GM12878 (cell line): ENCODE results near the gene DACH1.

Experiments
- CBX3 ChIP-seq: fragments of 200-600 bp; sonication (generic); IDR thresholded peaks from 2 replicates; pipeline ENCODE4 v1.6.1; 2016; ENCODE audit warnings: low read depth, borderline replicate concordance
- CEBPB ChIP-seq, 2 experiments: fragments of 150-350 bp in 1 of 2; IDR thresholded peaks; 2 replicates each; pipeline ENCODE4 v1.6.1; 2012 to 2014; ENCODE audit warnings: low read depth in 2 of 2, low read length in 2 of 2, borderline replicate concordance in 1 of 2, inconsistent platforms in 1 of 2
- CREB1 ChIP-seq: IDR thresholded peaks from 2 replicates; pipeline ENCODE4 v1.6.1; 2012; ENCODE audit warnings: low read depth, mild to moderate bottlenecking, inconsistent platforms
- CTCF ChIP-seq, 3 experiments: IDR thresholded peaks in 2 of 3; conservative IDR thresholded peaks in 1 of 3; 2 replicates each; pipeline ENCODE4 v1.5.1; 2011; ENCODE audit warnings: low read depth in 3 of 3, low read length in 3 of 3, mild to moderate bottlenecking in 3 of 3, control low read depth in 2 of 3, moderate library complexity in 2 of 3, inconsistent platforms in 1 of 3, mixed read lengths in 1 of 3; ENCODE audit not compliant: control insufficient read depth in 2 of 3, insufficient read depth in 1 of 3; ENCODE audit errors: extremely low read depth in 1 of 3
- EP300 ChIP-seq, 2 experiments: fragments of 150-350 bp in 1 of 2; IDR thresholded peaks; 2 replicates each; pipeline ENCODE4 v1.6.1; 2011 to 2012; ENCODE audit warnings: low read depth in 2 of 2, low read length in 2 of 2, borderline replicate concordance in 1 of 2, improper control_type of control experiment in 1 of 2, inconsistent platforms in 1 of 2; ENCODE audit not compliant: control insufficient read depth in 1 of 2
- POLR2A ChIP-seq: IDR thresholded peaks from 2 replicates; pipeline ENCODE4 v1.6.1; 2011; ENCODE audit warnings: low read depth, mild to moderate bottlenecking, low read length
- ZNF274 ChIP-seq: IDR thresholded peaks from one replicate; pipeline ENCODE4 v1.8.0; 2011; ENCODE audit not compliant: insufficient read length, insufficient read depth
- TF ChIP-seq, protein P1 (sequence below): fragments of 450-650 bp; IDR thresholded peaks from 2 replicates; pipeline ENCODE4 v1.6.1; 2014; ENCODE audit warnings: mild to moderate bottlenecking

DNA sequence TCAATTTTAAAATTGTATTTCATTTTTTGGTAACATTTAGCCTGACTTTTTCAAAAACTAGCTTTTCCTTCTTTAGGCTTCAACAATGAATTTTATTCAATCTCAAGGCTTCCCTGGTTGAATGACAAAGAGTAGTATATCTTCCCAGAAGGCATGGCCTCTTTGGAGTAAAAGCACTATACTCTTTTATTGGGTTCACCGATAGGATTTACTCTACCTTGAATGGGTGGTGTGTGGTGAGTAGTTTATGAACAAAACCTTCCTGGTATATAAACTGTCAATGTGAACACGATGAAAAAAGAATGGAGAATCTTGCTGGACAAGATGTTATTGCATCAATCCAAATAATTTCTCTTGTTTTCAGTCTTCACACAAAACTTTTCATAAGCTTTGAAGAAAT lies 167.7 kb downstream of the DACH1 start:
- TF ChIP-seq CTCF (IDR thresholded peaks at IDR 0.05 in 2 of 3, conservative IDR thresholded peaks at IDR 0.05 in 1 of 3; ENCODE audit: control insufficient read depth in 2 of 3, extremely low read depth in 1 of 3, insufficient read depth in 1 of 3, low read depth in 3 of 3, low read length in 3 of 3) (no peak), POLR2A (no peak), CREB1 (no peak), CEBPB (IDR thresholded peaks at IDR 0.05; ENCODE audit: borderline replicate concordance in 1 of 2, low read depth in 2 of 2, low read length in 2 of 2) (no peak), ZNF274 (no peak), CBX3 (no peak), EP300 (IDR thresholded peaks at IDR 0.05; ENCODE audit: borderline replicate concordance in 1 of 2, control insufficient read depth in 1 of 2, low read depth in 2 of 2, low read length in 2 of 2) (no peak)
- TF ChIP-seq, protein P1, sequence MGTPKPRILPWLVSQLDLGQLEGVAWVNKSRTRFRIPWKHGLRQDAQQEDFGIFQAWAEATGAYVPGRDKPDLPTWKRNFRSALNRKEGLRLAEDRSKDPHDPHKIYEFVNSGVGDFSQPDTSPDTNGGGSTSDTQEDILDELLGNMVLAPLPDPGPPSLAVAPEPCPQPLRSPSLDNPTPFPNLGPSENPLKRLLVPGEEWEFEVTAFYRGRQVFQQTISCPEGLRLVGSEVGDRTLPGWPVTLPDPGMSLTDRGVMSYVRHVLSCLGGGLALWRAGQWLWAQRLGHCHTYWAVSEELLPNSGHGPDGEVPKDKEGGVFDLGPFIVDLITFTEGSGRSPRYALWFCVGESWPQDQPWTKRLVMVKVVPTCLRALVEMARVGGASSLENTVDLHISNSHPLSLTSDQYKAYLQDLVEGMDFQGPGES, result no peak
